Lung (tissue), 12 donors: ENCODE measurements around the gene MFAP4. TPM values are rescaled to one million over a fixed set of nuclear protein-coding genes. Genes with fewer than 3 reads are reported as not detected.

ENCODE experiments used
- ATAC-seq: fragments of 200-7000 bp; cut with Tn5 transposase; one replicate; pipeline ENCODE4 v1.9.1; 2020; ENCODE audit warnings: moderate number of reproducible peaks; ENCODE audit not compliant: insufficient read depth, low FRiP score
- DNase-seq, 3 donors: peaks; one replicate each; pipeline ENCODE4 v3.0.0-alpha.2; 2013 to 2017
- H3K27ac ChIP-seq, 2 donors: one replicate each; pipeline ENCODE4 v1.5.1; 2013; ENCODE audit warnings: mild to moderate bottlenecking in 2 of 2, moderate library complexity in 2 of 2, control low read depth in 1 of 2, inconsistent platforms in 1 of 2, low read depth in 1 of 2, low read length in 1 of 2
- H3K27me3 ChIP-seq, 3 donors: one replicate each; pipeline ENCODE4 v1.5.1; 2013; ENCODE audit warnings: low read length in 2 of 3; ENCODE audit not compliant: control insufficient read depth in 3 of 3, insufficient read depth in 3 of 3
- H3K36me3 ChIP-seq, 4 donors: one replicate each; pipeline ENCODE4 v1.5.1; 2013; ENCODE audit warnings: low read length in 4 of 4, mild to moderate bottlenecking in 1 of 4, moderate library complexity in 1 of 4; ENCODE audit not compliant: control insufficient read depth in 4 of 4, insufficient read depth in 4 of 4
- H3K4me1 ChIP-seq, 5 donors: one replicate each; pipeline ENCODE4 v1.5.1; 2013; ENCODE audit warnings: low read length in 5 of 5, mild to moderate bottlenecking in 2 of 5, moderate library complexity in 1 of 5; ENCODE audit not compliant: control insufficient read depth in 5 of 5, insufficient read depth in 5 of 5
- H3K4me3 ChIP-seq: one replicate; pipeline ENCODE4 v1.5.1; 2013; ENCODE audit warnings: mild to moderate bottlenecking, control low read depth, moderate library complexity
- H3K9ac ChIP-seq, 2 donors: one replicate each; pipeline ENCODE4 v1.5.1; 2013; ENCODE audit warnings: low read length in 2 of 2, control low read depth in 1 of 2; ENCODE audit not compliant: insufficient read depth in 1 of 2
- H3K9me3 ChIP-seq, 4 donors: one replicate each; pipeline ENCODE4 v1.5.1; 2013; ENCODE audit warnings: low read length in 3 of 4, mild to moderate bottlenecking in 1 of 4, moderate library complexity in 1 of 4; ENCODE audit not compliant: control insufficient read depth in 4 of 4, insufficient read depth in 3 of 4
- CTCF ChIP-seq: IDR thresholded peaks from 2 replicates; pipeline ENCODE4 v1.5.1; 2012; ENCODE audit warnings: mild to moderate bottlenecking; ENCODE audit errors: control extremely low read depth, extremely low read depth
- WGBS, 2 donors: extraction: QIAGEN DNeasy Blood & Tissue Kit; methylation state at CpG; one replicate each; pipeline ENCODE4 v1.1.7; 2013; 5-methylcytosine and 5-hydroxymethylcytosine counted together
- polyA plus RNA-seq, 2 donors: library from polyadenylated mRNA; stranded (reverse); fragments of 200-250 nt; gene quantifications; one replicate each; pipeline ENCODE4 v1.2.1, GENCODE V29; 2013
- total RNA-seq, 2 donors: library from RNA; depleted of rRNA in 1 of 2; stranded (reverse); fragments of >200 nt in 1 of 2; gene quantifications; one replicate each; pipeline ENCODE4 v1.2.1, GENCODE V29; 2014 to 2021
- donor health status: control.
- donor health status: control.
- donor health status: Bipolar disorder and iron deficiency.
- donor health status: healthy.
- donor health status: DM: yes; HTN: yes; CAD: no.

The MFAP4 gene
- total and polyA plus RNA-seq, 4 donors: 45.7 to 156 (median 92.2) TPM

DNA sequence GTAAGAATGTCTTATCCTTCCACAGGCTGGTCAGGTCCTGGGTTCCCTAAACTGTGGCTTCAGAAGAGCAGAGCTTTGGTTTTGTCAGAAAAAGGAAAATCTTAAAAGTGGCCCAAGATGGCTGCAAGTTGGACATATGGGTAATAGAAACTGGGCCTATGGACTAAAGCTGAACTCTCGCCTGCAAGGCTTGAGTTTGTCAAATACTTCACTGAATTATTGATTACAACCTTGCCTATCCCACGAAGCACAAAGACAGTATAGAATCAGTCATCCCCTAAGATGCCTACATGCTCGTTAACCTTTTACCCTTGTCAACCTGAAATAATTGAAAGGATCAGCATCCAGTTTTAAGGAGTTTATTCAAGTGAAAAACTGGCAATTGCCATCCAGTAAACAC lies 44.7 kb upstream of the MFAP4 start:
- Histone ChIP-seq H3K9me3 (no peaks in the 10 kb centered on the region), H3K4me3 (no peak overlapping the region), H3K9ac (no peak overlapping the region), H3K27ac (no peak overlapping the region), H3K36me3 (no peaks in the 10 kb centered on the region), H3K27me3 (no peaks in the 10 kb centered on the region), H3K4me1 (no peaks in the 10 kb centered on the region)
- no peak for TF ChIP-seq CTCF
- ATAC-seq (no peak), DNase-seq (no peak)
- WGBS, 2 donors: 81 to 92% methylated on average over 3 of the region's 3 CpGs

DNA sequence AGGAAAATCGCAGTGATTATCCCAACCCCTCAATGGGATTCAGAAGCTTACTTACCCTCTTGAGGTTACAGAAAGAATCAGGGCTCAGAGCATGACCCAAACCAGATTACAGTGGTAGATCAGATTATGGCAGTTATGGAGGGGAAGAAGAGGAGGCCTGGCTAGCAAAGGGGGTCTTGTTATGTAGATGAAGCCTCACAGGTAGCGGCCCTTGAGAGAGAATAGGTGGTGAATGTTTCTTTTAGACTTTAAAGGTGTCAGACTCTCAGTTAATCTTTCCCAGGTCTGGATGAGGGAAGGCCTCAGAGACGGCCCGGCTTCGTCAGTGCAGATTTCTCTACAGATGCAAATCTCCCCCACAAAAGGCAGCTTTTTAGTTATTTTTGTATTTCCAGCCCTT lies 39.6 kb upstream of the MFAP4 start:
- H3K27ac ChIP-seq: no peak overlapping the region
- ATAC-seq: no peak
- H3K9me3 ChIP-seq: no peaks in the 10 kb centered on the region
- no peak overlapping the region for H3K9ac ChIP-seq
- H3K4me1 ChIP-seq: peaks cover 0 to 14% (median 0%) of the 10 kb centered on the region in 5 donors
- DNase-seq: no peak
- no peak overlapping the region for H3K4me3 ChIP-seq
- no peaks in the 10 kb centered on the region for H3K27me3 ChIP-seq
- WGBS, 2 donors: 94 to 97% methylated on average over 5 of the region's 5 CpGs
- no peaks in the 10 kb centered on the region for H3K36me3 ChIP-seq
- TF ChIP-seq CTCF: no peak

GRCh38 chr17:19424934-19425868 lies 38.2 kb upstream of the MFAP4 start:
- WGBS, 2 donors: 72 to 83% methylated on average over 8 of the region's 8 CpGs

More at GRCh38 chr17:19424934-19425868, 38.2 kb upstream of the MFAP4 start:
- no peaks in the 10 kb centered on the region for H3K36me3 ChIP-seq
- H3K4me1 ChIP-seq: peaks cover 0 to 14% (median 0%) of the 10 kb centered on the region in 5 donors
- no peak overlapping the region for H3K9ac ChIP-seq
- H3K9me3 ChIP-seq: no peaks in the 10 kb centered on the region
- H3K27ac ChIP-seq: no peak overlapping the region
- H3K4me3 ChIP-seq: no peak overlapping the region
- TF ChIP-seq CTCF: no peak
- H3K27me3 ChIP-seq: no peaks in the 10 kb centered on the region
- ATAC-seq (no peak), DNase-seq (peak in 2 of 3 donors; percentile 70 to 84)
